A549 (cell line): Measurements from ENCODE around the gene ZNHIT2.

Experiments used
- BHLHE40 ChIP-seq: IDR thresholded peaks from 2 replicates; pipeline ENCODE4 v1.6.1; 2012; ENCODE audit warnings: low read depth, low read length, inconsistent platforms
- EP300 ChIP-seq, 2 experiments: fragments of >200 bp; sonication (Bioruptor Twin); formaldehyde crosslinking; IDR thresholded peaks; 2 replicates in 1 of 2; 3 replicates in 1 of 2; pipeline ENCODE4 v1.6.1; 2016 to 2017
- HDAC2 ChIP-seq: fragments of 200-600 bp; sonication (generic); IDR thresholded peaks from 2 replicates; pipeline ENCODE4 v1.6.1; 2016
- MYC ChIP-seq: IDR thresholded peaks from 2 replicates; pipeline ENCODE4 v1.6.1; 2012; ENCODE audit warnings: mild to moderate bottlenecking, inconsistent platforms, low read length, improper control_type of control experiment, borderline replicate concordance
- POLR2A ChIP-seq: IDR thresholded peaks from 2 replicates; pipeline ENCODE4 v1.6.1; 2012; ENCODE audit warnings: mild to moderate bottlenecking, low read length
- TF ChIP-seq, protein P1 (sequence below): fragments of >200 bp; sonication (Bioruptor Twin); formaldehyde crosslinking; IDR thresholded peaks from 3 replicates; pipeline ENCODE4 v1.5.1; 2016

DNA sequence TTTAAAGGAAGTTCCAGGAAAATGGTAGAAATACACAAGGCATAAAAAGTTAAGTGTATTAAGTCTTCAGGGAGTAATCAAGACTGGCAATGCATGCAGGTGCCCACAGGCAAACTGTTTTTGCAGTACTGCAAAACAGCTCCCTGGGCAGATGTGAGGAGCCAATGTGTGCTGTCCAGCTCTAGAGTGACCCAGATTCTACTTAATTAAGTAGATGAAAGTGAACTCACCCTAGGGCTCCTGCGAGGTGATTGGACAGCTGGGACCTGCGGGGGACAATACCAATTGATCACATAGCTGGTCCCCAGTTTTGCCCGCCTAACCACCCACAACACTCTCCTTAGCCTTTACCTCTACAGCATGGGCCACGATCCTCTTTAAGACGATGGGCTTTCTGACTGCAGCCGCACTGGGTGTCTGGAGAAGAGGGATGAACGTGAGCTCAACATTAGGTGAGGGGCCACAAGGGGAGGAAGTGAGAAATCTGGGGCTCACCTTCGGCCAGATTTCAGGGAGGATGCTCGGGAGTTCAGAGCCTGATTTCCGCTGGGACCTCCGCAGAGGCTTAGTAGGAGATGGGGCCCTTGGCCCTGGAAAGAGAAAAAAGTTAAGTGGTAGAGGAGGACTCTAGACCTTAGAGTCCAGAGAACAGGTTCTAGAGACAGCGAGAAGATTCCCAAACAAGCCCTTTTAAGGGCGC lies 34.2 kb downstream of the ZNHIT2 start:
- TF ChIP-seq MYC (no peak), POLR2A (no peak), EP300 (IDR thresholded peaks at IDR 0.05) (no peak), BHLHE40 (no peak), HDAC2 (no peak)
- TF ChIP-seq, protein P1, sequence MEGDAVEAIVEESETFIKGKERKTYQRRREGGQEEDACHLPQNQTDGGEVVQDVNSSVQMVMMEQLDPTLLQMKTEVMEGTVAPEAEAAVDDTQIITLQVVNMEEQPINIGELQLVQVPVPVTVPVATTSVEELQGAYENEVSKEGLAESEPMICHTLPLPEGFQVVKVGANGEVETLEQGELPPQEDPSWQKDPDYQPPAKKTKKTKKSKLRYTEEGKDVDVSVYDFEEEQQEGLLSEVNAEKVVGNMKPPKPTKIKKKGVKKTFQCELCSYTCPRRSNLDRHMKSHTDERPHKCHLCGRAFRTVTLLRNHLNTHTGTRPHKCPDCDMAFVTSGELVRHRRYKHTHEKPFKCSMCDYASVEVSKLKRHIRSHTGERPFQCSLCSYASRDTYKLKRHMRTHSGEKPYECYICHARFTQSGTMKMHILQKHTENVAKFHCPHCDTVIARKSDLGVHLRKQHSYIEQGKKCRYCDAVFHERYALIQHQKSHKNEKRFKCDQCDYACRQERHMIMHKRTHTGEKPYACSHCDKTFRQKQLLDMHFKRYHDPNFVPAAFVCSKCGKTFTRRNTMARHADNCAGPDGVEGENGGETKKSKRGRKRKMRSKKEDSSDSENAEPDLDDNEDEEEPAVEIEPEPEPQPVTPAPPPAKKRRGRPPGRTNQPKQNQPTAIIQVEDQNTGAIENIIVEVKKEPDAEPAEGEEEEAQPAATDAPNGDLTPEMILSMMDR = no peak
